ENCODE data around the gene UVRAG. TPM values are rescaled to one million over a fixed set of nuclear protein-coding genes. Genes with fewer than 3 reads are reported as not detected.

UVRAG gene
- total RNA-seq, 1 experiment from 2014 or later = 29.5 TPM

GRCh38 chr11:75964071-75964470 is 149.1 kb downstream of the UVRAG start:
- ChIA-PET CTCF (no interaction called here), POLR2A (no interaction called here)
- no peak for ATAC-seq
- peaks cover 20% of the 10 kb centered on the region for H3K4me1 ChIP-seq (ENCODE audit: control insufficient read depth, insufficient read depth, low read length)
- intact Hi-C loops (cut with micrococcal nuclease; ENCODE audit: unreplicated experiment) (no loop called here), in situ Hi-C loops (cut with HindIII; ENCODE audit: low pct_unique_long_range_greater_than_20kb, low sequenced_read_pairs) (no loop called here)
- BruUV-seq (replicated peaks) = no TSS peak
- no peaks in the 10 kb centered on the region; the same call in 1 of the 2 replicates for H3K36me3 ChIP-seq (ENCODE audit: control insufficient read depth, insufficient read depth, low read length)
- TF ChIP-seq POLR2AphosphoS5 (IDR thresholded peaks at IDR 0.05; ENCODE audit: low read depth, low read length) = no peak
- no peak for TF ChIP-seq TCF7L2 (IDR thresholded peaks at IDR 0.05; ENCODE audit: low read depth, low read length)
- TF ChIP-seq SIN3A (IDR thresholded peaks at IDR 0.05; ENCODE audit: borderline replicate concordance, insufficient read depth, low read depth, low read length) = no peak
- no peak overlapping the region for H3K27ac ChIP-seq (ENCODE audit: low read length)
- DNase-seq (ENCODE audit: low read depth, low spot score) = no peak
- H3K9me3 ChIP-seq (ENCODE audit: control insufficient read depth, insufficient read depth, low read depth, low read length) = no peaks in the 10 kb centered on the region
- no peak overlapping the region for H3K4me3 ChIP-seq (ENCODE audit: low read depth in 2 of 2, low read length in 2 of 2)
- no peaks in the 10 kb centered on the region for H3K27me3 ChIP-seq (ENCODE audit: control insufficient read depth, insufficient read depth, low read length)

DNA sequence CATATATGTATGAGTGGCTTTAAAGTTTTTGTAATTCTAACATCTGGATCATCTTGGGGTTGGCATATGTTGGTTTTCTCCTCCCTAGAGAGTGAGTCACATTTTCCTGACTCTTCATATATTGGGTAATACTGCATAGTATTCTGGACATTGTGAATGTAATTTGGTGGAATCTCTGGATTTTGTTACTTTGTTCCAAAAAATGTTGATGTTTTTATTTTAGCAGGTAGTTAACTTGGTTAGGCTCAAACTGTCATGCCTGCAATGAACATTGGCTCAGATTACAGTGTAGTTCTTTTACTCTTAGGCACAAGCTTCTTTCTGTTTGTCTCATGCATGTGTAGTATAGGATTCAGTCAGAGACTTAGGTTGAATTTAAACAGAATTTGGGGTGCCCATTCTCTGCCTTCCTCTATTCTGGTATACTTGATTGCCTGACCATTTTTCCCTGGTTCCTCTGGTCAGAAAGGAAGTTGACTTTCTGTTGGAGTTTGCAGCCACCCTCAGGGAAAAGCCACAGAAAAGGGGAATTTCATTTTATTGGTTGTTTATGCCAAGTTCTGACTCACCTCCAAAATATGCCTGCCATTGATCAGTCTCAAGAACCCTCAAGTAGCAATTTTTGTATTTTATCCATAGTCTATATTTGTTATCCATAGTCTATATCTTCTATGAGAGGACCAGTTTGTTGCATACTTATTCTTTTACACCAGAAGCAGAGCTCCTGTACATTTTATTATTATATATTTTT is 151.7 kb downstream of the UVRAG start:
- intact Hi-C loops (cut with micrococcal nuclease; ENCODE audit: unreplicated experiment) (no loop called here), in situ Hi-C loops (cut with HindIII; ENCODE audit: low pct_unique_long_range_greater_than_20kb, low sequenced_read_pairs) (no loop called here)
- ChIA-PET CTCF (no interaction called here), POLR2A (no interaction called here)
- H3K36me3 ChIP-seq (ENCODE audit: control insufficient read depth, insufficient read depth, low read length) = no peaks in the 10 kb centered on the region
- H3K27ac ChIP-seq (ENCODE audit: low read length) = 0 out of 2 replicates have a peak overlapping the region, but pooled peaks have one; percentile 36
- TF ChIP-seq, protein P1, sequence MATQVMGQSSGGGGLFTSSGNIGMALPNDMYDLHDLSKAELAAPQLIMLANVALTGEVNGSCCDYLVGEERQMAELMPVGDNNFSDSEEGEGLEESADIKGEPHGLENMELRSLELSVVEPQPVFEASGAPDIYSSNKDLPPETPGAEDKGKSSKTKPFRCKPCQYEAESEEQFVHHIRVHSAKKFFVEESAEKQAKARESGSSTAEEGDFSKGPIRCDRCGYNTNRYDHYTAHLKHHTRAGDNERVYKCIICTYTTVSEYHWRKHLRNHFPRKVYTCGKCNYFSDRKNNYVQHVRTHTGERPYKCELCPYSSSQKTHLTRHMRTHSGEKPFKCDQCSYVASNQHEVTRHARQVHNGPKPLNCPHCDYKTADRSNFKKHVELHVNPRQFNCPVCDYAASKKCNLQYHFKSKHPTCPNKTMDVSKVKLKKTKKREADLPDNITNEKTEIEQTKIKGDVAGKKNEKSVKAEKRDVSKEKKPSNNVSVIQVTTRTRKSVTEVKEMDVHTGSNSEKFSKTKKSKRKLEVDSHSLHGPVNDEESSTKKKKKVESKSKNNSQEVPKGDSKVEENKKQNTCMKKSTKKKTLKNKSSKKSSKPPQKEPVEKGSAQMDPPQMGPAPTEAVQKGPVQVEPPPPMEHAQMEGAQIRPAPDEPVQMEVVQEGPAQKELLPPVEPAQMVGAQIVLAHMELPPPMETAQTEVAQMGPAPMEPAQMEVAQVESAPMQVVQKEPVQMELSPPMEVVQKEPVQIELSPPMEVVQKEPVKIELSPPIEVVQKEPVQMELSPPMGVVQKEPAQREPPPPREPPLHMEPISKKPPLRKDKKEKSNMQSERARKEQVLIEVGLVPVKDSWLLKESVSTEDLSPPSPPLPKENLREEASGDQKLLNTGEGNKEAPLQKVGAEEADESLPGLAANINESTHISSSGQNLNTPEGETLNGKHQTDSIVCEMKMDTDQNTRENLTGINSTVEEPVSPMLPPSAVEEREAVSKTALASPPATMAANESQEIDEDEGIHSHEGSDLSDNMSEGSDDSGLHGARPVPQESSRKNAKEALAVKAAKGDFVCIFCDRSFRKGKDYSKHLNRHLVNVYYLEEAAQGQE (IDR thresholded peaks at IDR 0.05; ENCODE audit: insufficient read depth in 1 of 2, low read depth in 2 of 2, low read length in 1 of 2) = no peak
- TF ChIP-seq CTCF (IDR thresholded peaks at IDR 0.05) (no peak), POLR2AphosphoS5 (IDR thresholded peaks at IDR 0.05; ENCODE audit: low read depth, low read length) (no peak), SIN3A (IDR thresholded peaks at IDR 0.05; ENCODE audit: borderline replicate concordance, insufficient read depth, low read depth, low read length) (no peak), TCF7L2 (IDR thresholded peaks at IDR 0.05; ENCODE audit: low read depth, low read length) (0 out of 2 replicates have a peak, but pooled peaks have one; percentile 33)
- DNase-seq (ENCODE audit: low read depth, low spot score) = peak; percentile 10
- H3K9me3 ChIP-seq (ENCODE audit: control insufficient read depth, insufficient read depth, low read depth, low read length) = no peaks in the 10 kb centered on the region
- peak; percentile 38; the same call in 1 of the 2 replicates for ATAC-seq
- H3K27me3 ChIP-seq (ENCODE audit: control insufficient read depth, insufficient read depth, low read length) = no peaks in the 10 kb centered on the region
- BruUV-seq (replicated peaks) = no TSS peak
- peaks cover 25% of the 10 kb centered on the region for H3K4me1 ChIP-seq (ENCODE audit: control insufficient read depth, insufficient read depth, low read length)
- no peak overlapping the region for H3K4me3 ChIP-seq (ENCODE audit: low read depth in 2 of 2, low read length in 2 of 2)

Measured in Panc1 (cell line).